ENCODE measurements around the gene PIK3C2B.

PIK3C2B gene

DNA sequence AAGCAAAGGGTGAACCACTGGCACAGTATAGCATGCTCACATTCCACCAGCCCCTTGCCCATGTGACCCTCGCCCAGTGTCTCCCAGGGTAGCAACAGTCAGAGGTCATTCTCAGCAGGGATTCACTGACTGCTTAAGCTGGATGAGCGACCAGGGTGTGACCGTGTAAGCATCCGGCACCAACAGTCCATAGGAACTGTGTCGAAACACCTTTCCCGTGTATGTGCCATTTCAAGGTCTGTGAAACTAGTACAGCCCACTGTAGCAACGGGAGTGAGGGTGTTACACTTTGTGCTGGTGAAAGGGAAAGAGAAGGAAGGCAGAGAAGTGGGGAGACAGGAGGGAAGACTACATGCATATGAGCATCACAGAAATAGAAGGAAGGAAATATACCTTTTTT is 10.8 kb downstream of the PIK3C2B start:
- ChIA-PET CTCF (no interaction called here), POLR2A (no interaction called here)
- DNase-seq (ENCODE audit: extremely low spot score) = no peak
- no peak for TF ChIP-seq ELF4 (IDR thresholded peaks at IDR 0.05)
- TF ChIP-seq TARDBP (IDR thresholded peaks at IDR 0.05) = no peak

DNA sequence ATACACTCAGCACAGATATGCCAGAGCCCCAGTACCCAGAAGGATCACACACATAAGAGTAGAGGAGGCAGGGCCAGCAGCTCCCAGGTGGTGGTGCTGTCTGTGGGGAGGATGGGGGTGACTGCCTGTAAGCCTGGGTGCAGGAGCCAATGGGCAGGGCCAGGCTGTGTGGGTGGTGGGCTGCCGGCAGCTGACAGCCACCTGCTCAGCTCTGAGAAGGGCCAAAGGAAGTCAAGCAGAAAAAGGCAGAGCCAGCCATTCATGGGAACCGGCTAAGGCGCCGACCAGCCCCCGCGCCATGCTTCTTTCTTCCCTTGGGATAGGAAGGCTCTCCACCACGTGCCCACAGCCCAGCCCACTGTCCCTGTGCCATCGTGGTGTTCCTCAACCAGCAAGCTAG is 14.1 kb downstream of the PIK3C2B start:
- TF ChIP-seq TARDBP (IDR thresholded peaks at IDR 0.05) (no peak), SP1 (IDR thresholded peaks at IDR 0.05) (no peak), ZNF384 (IDR thresholded peaks at IDR 0.05) (no peak), FOXK2 (IDR thresholded peaks at IDR 0.05) (no peak), BHLHE40 (IDR thresholded peaks at IDR 0.05; ENCODE audit: borderline replicate concordance) (no peak), SUZ12 (IDR thresholded peaks at IDR 0.05) (no peak), HDGF (IDR thresholded peaks at IDR 0.05; ENCODE audit: borderline replicate concordance) (no peak), FOXM1 (IDR thresholded peaks at IDR 0.05; ENCODE audit: borderline replicate concordance) (no peak), L3MBTL2 (conservative IDR thresholded peaks at IDR 0.05) (no peak), NFRKB (IDR thresholded peaks at IDR 0.05) (no peak), FOXA1 (IDR thresholded peaks at IDR 0.05) (no peak), ELF4 (IDR thresholded peaks at IDR 0.05) (no peak), CTBP1 (IDR thresholded peaks at IDR 0.05; ENCODE audit: borderline replicate concordance) (no peak), LEF1 (IDR thresholded peaks at IDR 0.05; ENCODE audit: borderline replicate concordance) (no peak)
- TF ChIP-seq, protein P1, sequence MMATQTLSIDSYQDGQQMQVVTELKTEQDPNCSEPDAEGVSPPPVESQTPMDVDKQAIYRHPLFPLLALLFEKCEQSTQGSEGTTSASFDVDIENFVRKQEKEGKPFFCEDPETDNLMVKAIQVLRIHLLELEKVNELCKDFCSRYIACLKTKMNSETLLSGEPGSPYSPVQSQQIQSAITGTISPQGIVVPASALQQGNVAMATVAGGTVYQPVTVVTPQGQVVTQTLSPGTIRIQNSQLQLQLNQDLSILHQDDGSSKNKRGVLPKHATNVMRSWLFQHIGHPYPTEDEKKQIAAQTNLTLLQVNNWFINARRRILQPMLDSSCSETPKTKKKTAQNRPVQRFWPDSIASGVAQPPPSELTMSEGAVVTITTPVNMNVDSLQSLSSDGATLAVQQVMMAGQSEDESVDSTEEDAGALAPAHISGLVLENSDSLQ (IDR thresholded peaks at IDR 0.05) = no peak
- ChIA-PET CTCF (interaction anchor here (1.7 to 2.1 kb wide), 2 partner anchors 16 to 33 kb away, joined by 5 read pairs; no protein-coding TSS in a partner anchor), POLR2A (interaction anchor here (1.5 kb wide), 1 partner anchor 14 kb away, joined by 3 read pairs; the partner anchor contains the start of gene PIK3C2B)
- no peak for DNase-seq (ENCODE audit: extremely low spot score)

DNA sequence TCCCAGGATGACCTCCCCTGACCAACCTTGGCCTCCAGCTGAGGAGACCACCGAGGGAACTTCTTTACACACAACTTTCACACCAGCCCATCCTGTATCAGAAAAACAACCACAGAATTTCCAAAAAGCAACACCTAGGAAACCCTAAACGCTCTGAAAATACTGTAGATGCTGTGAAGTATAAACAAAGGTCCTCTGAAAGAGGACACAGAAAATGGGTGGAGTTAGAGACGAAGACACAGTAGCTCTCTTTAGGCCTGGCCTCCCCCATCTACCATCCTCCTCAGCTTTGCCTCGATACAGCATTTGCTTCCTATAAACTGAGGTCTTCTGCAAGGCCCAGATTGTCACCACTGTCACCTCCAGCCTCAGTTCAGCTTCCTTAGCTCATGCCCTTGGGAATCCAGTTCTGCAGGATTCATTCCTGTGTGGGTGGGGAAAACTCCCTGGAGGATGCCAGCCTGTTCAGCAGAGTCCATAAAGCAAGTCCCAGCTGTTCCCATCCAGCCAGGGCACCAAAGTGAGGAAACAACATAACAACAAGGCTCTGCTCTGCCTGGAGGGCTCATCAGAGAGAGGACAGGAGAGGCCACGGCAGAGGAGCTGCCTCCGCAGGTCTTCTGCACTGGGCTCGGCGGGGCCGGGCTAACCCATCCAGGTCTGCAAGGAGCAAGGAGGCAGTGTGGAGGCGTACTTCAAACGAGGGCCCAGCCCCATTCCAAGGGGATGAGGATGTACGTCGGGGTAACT is 15.0 kb downstream of the PIK3C2B start:
- DNase-seq (ENCODE audit: extremely low spot score) = no peak
- ChIA-PET CTCF (interaction anchor here (1.7 to 2.1 kb wide), 4 partner anchors 8 to 49 kb away, joined by 5 to 11 read pairs (median 6); no protein-coding TSS in a partner anchor), POLR2A (interaction anchor here (1.2 to 1.3 kb wide), 2 partner anchors 13 to 15 kb away, joined by 4 to 6 read pairs; partner anchors contain the start of gene PIK3C2B)
- TF ChIP-seq SUZ12 (IDR thresholded peaks at IDR 0.05) (no peak), ZNF384 (IDR thresholded peaks at IDR 0.05) (no peak), L3MBTL2 (conservative IDR thresholded peaks at IDR 0.05) (no peak), ELF4 (IDR thresholded peaks at IDR 0.05) (no peak), CTBP1 (IDR thresholded peaks at IDR 0.05; ENCODE audit: borderline replicate concordance) (no peak), SP1 (IDR thresholded peaks at IDR 0.05) (no peak), FOXM1 (IDR thresholded peaks at IDR 0.05; ENCODE audit: borderline replicate concordance) (no peak), FOXK2 (IDR thresholded peaks at IDR 0.05) (no peak), HDGF (IDR thresholded peaks at IDR 0.05; ENCODE audit: borderline replicate concordance) (no peak), BHLHE40 (IDR thresholded peaks at IDR 0.05; ENCODE audit: borderline replicate concordance) (no peak), LEF1 (IDR thresholded peaks at IDR 0.05; ENCODE audit: borderline replicate concordance) (no peak), ARNT (IDR thresholded peaks at IDR 0.05) (no peak), TARDBP (IDR thresholded peaks at IDR 0.05) (no peak), NFRKB (IDR thresholded peaks at IDR 0.05) (no peak), FOXA1 (IDR thresholded peaks at IDR 0.05) (no peak)
- TF ChIP-seq, protein P1 (IDR thresholded peaks at IDR 0.05) = no peak

- ChIA-PET POLR2A (interaction anchor here (0.8 to 1.3 kb wide), 3 partner anchors 13 to 37 kb away, joined by 3 to 6 read pairs (median 4); partner anchors contain the start of genes MDM4 and PIK3C2B), CTCF (interaction anchor here (1.2 to 2.1 kb wide), 5 partner anchors 9 to 48 kb away, joined by 3 to 11 read pairs (median 6); no protein-coding TSS in a partner anchor)
- no peak for DNase-seq (ENCODE audit: extremely low spot score)
- TF ChIP-seq FOXM1 (IDR thresholded peaks at IDR 0.05; ENCODE audit: borderline replicate concordance) (no peak), CTBP1 (IDR thresholded peaks at IDR 0.05; ENCODE audit: borderline replicate concordance) (no peak), TARDBP (IDR thresholded peaks at IDR 0.05) (no peak), L3MBTL2 (conservative IDR thresholded peaks at IDR 0.05) (no peak), FOXK2 (IDR thresholded peaks at IDR 0.05) (no peak), NFRKB (IDR thresholded peaks at IDR 0.05) (no peak), SP1 (IDR thresholded peaks at IDR 0.05) (no peak), ZNF384 (IDR thresholded peaks at IDR 0.05) (no peak)
- TF ChIP-seq, protein P1 (IDR thresholded peaks at IDR 0.05) = no peak
Observed at GRCh38 chr1:204478921-204479320, 15.7 kb downstream of the PIK3C2B start.

DNA sequence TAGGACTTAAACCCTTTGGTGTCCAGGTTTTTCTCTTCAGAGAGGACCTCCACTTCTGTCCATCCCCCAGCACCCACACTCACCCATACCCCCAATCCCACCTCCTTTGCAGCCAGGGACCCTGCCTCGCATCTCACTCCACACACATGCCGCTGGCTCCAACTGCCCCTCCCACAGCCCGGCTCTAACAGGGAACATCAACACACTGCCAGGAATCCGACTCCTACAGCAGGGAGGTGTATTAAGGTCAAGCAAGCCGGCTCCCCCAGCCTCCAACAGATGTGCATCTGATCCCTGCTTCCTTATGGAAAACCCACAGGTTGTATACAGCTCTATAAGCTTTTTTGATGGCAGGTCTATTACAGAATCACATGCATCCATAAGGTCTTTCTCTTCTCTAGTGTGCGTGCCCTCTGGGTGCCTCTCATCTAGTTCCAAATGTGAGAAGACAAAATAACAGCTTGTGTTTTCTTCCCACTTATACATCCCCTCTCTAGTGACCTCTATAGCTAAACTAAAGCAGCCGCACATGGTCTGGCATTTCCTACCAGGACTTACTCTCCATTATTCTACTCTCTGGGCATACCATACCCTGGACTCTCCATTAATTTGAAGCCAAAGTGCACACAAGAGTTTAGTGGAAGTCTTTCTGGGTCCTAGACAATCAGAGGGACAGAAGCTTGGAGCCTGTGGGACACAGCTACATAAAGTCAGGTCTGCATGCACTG is 16.3 kb downstream of the PIK3C2B start:
- no peak for DNase-seq (ENCODE audit: extremely low spot score)
- ChIA-PET POLR2A (interaction anchor here (0.8 to 1.7 kb wide), 4 partner anchors 14 to 38 kb away, joined by 3 to 6 read pairs (median 4); partner anchors contain the start of genes MDM4 and PIK3C2B), CTCF (interaction anchor here (1.2 to 2.1 kb wide), 4 partner anchors 9 to 47 kb away, joined by 3 to 11 read pairs (median 6); no protein-coding TSS in a partner anchor)
- TF ChIP-seq FOXM1 (IDR thresholded peaks at IDR 0.05; ENCODE audit: borderline replicate concordance) = no peak
- no peak for TF ChIP-seq TARDBP (IDR thresholded peaks at IDR 0.05)
- TF ChIP-seq SP1 (IDR thresholded peaks at IDR 0.05) = no peak
- no peak for TF ChIP-seq BHLHE40 (IDR thresholded peaks at IDR 0.05; ENCODE audit: borderline replicate concordance)
- TF ChIP-seq FOXA1 (IDR thresholded peaks at IDR 0.05) = no peak
- no peak for TF ChIP-seq ARNT (IDR thresholded peaks at IDR 0.05)
- no peak for TF ChIP-seq HDGF (IDR thresholded peaks at IDR 0.05; ENCODE audit: borderline replicate concordance)
- TF ChIP-seq ZNF384 (IDR thresholded peaks at IDR 0.05) = no peak
